Large intestine (tissue), 3 donors: ENCODE results near the gene RNF40. TPM values are rescaled to one million over a fixed set of nuclear protein-coding genes. Genes with fewer than 3 reads are reported as not detected.

Experiments used
- DNase-seq, 2 donors: peaks; one replicate each; pipeline versions ENCODE4 v3.0.0 to v3.0.0-alpha.2; 2013
- H3K27ac ChIP-seq: one replicate; pipeline ENCODE4 v1.5.1; 2013; ENCODE audit warnings: low read length
- H3K27me3 ChIP-seq: 2 replicates; pipeline ENCODE4 v1.6.1; 2013; ENCODE audit warnings: low read length; ENCODE audit not compliant: control insufficient read depth, insufficient read depth
- H3K36me3 ChIP-seq: 2 replicates; pipeline ENCODE4 v1.6.1; 2013; ENCODE audit warnings: low read length; ENCODE audit not compliant: control insufficient read depth, insufficient read depth
- H3K4me1 ChIP-seq: one replicate; pipeline ENCODE4 v1.6.1; 2013; ENCODE audit warnings: low read length; ENCODE audit not compliant: control insufficient read depth, insufficient read depth
- H3K4me3 ChIP-seq: one replicate; pipeline ENCODE4 v1.5.1; 2013; ENCODE audit warnings: low read length
- H3K9me3 ChIP-seq: one replicate; pipeline ENCODE4 v1.6.1; 2013; ENCODE audit warnings: mild to moderate bottlenecking, low read depth, low read length, moderate library complexity; ENCODE audit not compliant: control insufficient read depth
- WGBS: methylation state at CpG from one replicate; pipeline ENCODE4 v1.1.5; 2013; ENCODE audit warnings: low lambda C conversion rate; ENCODE audit not compliant: insufficient coverage; 5-methylcytosine and 5-hydroxymethylcytosine counted together
- polyA plus RNA-seq: library from polyadenylated mRNA; unstranded; fragments of 120-200 nt; gene quantifications from one replicate; pipeline ENCODE4 v1.2.1, GENCODE V29; 2013

RNF40 gene
- polyA plus RNA-seq, 1 donor = 84.5 TPM

GRCh38 chr16:30724641-30725417, 37.3 kb upstream of the RNF40 start:
- no peak overlapping the region for H3K4me3 ChIP-seq
- no peaks in the 10 kb centered on the region for H3K9me3 ChIP-seq
- H3K4me1 ChIP-seq = peaks cover 34% of the 10 kb centered on the region
- H3K27me3 ChIP-seq = no peaks in the 10 kb centered on the region
- peak overlapping the region; percentile 40 for H3K27ac ChIP-seq
- peak in 1 of 2 donors; percentile 50 for DNase-seq
- WGBS = 80% methylated on average over 2 of the region's 23 CpGs
- peaks cover 82% of the 10 kb centered on the region for H3K36me3 ChIP-seq

GRCh38 chr16:30725418-30725792, 36.7 kb upstream of the RNF40 start:
- Histone ChIP-seq H3K4me1 (peaks cover 35% of the 10 kb centered on the region), H3K27me3 (no peaks in the 10 kb centered on the region), H3K4me3 (no peak overlapping the region), H3K9me3 (no peaks in the 10 kb centered on the region), H3K36me3 (peaks cover 81% of the 10 kb centered on the region), H3K27ac (peak overlapping the region; percentile 40)
- DNase-seq = no peak
- WGBS = 100% methylated on average over 1 of the region's 3 CpGs

- Histone ChIP-seq H3K4me3 (no peak overlapping the region), H3K9me3 (no peaks in the 10 kb centered on the region), H3K27me3 (no peaks in the 10 kb centered on the region), H3K36me3 (peaks cover 75% of the 10 kb centered on the region), H3K27ac (no peak overlapping the region), H3K4me1 (peaks cover 35% of the 10 kb centered on the region)
- no peak for DNase-seq
- WGBS = 88% methylated on average over 3 of the region's 6 CpGs
Measured at GRCh38 chr16:30728321-30728720, 33.8 kb upstream of the RNF40 start.

DNA sequence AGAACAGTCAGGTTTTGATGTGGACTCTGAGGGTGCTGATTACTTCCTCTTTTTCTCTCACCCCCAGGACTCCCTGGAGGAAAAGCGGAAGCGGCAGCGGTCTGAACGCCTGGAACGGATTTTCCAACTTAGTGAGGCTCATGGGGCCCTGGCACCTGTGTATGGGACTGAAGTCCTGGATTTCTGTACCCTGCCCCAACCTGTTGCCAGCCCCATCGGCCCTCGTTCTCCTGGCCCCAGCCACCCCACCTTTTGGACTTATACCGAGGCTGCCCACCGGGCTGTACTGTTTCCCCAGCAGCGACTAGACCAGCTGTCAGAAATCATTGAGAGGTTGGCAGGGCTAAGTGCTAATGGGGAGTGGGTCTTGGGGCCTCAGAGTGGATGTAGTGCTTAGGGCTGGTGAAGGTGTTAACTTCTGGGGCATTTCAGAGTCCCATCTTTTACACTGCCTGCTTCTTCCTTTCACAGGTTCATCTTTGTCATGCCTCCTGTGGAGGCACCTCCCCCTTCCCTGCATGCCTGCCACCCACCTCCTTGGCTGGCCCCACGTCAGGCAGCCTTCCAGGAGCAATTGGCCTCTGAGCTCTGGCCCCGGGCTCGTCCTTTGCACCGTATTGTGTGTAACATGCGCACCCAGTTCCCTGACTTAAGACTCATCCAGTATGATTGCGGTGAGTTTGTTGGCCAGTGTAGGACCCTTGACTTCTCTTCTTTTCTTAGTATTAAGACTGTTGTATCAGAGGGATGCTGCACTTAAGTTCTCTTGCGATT, 33.0 kb upstream of the RNF40 start:
- Histone ChIP-seq H3K36me3 (peaks cover 75% of the 10 kb centered on the region), H3K9me3 (no peaks in the 10 kb centered on the region), H3K27ac (peak overlapping the region; percentile 59), H3K4me3 (no peak overlapping the region), H3K4me1 (peaks cover 35% of the 10 kb centered on the region), H3K27me3 (no peaks in the 10 kb centered on the region)
- no CpG with 5 or more reads among the region's 17 CpGs for WGBS
- DNase-seq = peak; percentile 77 to 89

- Histone ChIP-seq H3K4me1 (peaks cover 15% of the 10 kb centered on the region), H3K27ac (no peak overlapping the region), H3K4me3 (no peak overlapping the region), H3K36me3 (peaks cover 77% of the 10 kb centered on the region), H3K27me3 (no peaks in the 10 kb centered on the region), H3K9me3 (no peaks in the 10 kb centered on the region)
- 88% methylated on average over 1 of the region's 3 CpGs for WGBS
- DNase-seq = no peak
Measured at GRCh38 chr16:30731411-30731810, 30.7 kb upstream of the RNF40 start.

GRCh38 chr16:30736995-30737793, 24.9 kb upstream of the RNF40 start:
- H3K27ac ChIP-seq = no peak overlapping the region
- H3K4me1 ChIP-seq = peaks cover 11% of the 10 kb centered on the region
- H3K9me3 ChIP-seq = no peaks in the 10 kb centered on the region
- H3K4me3 ChIP-seq = no peak overlapping the region
- WGBS = no CpG with 5 or more reads among the region's 17 CpGs
- peaks cover 84% of the 10 kb centered on the region for H3K36me3 ChIP-seq
- no peak for DNase-seq
- no peaks in the 10 kb centered on the region for H3K27me3 ChIP-seq

DNA sequence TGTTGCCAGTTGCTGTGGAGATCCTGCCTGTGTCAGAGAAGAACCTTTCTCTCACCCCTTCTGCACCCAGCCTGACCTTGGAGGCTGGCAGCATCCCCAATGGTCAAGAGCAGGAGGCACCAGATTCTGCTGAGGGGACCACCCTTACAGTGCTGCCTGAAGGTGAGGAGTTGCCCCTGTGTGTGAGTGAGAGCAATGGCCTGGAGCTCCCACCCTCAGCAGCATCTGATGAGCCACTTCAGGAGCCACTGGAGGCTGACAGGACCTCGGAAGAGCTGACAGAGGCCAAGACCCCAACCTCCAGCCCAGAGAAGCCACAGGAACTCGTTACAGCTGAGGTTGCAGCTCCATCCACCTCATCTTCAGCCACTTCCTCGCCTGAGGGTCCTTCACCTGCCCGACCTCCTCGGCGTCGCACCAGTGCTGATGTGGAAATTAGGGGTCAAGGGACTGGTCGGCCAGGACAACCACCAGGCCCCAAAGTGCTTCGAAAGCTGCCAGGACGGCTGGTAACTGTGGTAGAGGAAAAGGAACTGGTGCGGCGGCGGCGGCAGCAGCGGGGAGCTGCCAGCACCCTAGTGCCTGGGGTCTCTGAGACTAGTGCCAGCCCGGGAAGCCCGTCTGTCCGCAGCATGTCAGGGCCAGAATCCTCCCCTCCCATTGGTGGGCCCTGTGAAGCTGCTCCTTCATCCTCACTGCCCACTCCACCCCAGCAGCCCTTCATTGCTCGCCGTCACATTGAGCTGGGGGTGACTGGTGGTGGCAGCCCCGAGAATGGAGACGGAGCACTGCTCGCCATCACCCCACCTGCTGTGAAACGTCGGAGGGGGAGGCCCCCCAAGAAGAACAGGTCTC, 24.1 kb upstream of the RNF40 start:
- peaks cover 85% of the 10 kb centered on the region for H3K36me3 ChIP-seq
- DNase-seq = no peak
- no peaks in the 10 kb centered on the region for H3K9me3 ChIP-seq
- H3K4me1 ChIP-seq = peaks cover 11% of the 10 kb centered on the region
- no peaks in the 10 kb centered on the region for H3K27me3 ChIP-seq
- no peak overlapping the region for H3K4me3 ChIP-seq
- H3K27ac ChIP-seq = no peak overlapping the region
- no CpG with 5 or more reads among the region's 25 CpGs for WGBS

DNA sequence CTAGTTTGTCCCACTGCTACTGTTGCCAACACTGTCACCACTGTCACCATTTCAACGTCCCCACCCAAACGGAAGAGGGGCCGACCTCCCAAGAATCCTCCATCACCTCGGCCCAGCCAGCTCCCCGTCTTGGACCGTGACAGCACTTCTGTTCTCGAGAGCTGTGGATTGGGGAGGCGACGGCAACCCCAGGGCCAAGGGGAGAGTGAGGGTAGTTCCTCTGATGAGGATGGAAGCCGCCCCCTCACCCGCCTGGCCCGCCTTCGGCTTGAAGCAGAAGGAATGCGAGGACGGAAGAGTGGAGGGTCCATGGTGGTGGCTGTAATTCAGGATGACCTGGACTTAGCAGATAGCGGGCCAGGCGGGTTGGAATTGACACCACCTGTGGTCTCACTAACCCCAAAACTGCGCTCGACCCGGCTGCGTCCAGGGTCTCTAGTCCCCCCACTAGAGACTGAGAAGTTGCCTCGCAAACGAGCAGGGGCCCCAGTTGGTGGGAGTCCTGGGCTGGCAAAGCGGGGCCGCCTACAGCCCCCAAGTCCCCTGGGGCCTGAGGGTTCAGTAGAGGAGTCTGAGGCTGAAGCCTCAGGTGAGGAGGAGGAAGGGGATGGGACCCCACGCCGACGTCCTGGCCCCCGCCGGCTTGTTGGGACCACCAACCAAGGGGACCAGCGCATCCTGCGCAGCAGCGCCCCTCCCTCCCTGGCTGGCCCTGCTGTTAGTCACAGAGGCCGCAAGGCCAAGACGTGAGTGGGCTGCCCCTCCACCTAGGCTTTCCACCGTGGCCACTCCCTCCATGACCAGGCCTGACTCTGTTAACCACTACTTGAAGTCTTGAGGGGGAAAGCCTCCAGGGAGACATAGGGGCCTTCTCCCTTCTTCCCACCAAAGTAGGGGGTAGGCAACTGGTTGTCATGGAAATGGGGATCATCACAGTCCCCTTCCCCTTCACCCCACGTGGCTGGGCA, 22.9 kb upstream of the RNF40 start:
- Histone ChIP-seq H3K4me1 (peaks cover 11% of the 10 kb centered on the region), H3K9me3 (no peaks in the 10 kb centered on the region), H3K27me3 (no peaks in the 10 kb centered on the region), H3K4me3 (no peak overlapping the region), H3K27ac (peak overlapping the region; percentile 68), H3K36me3 (peaks cover 85% of the 10 kb centered on the region)
- DNase-seq = no peak
- 100% methylated on average over 3 of the region's 37 CpGs for WGBS
